Measurements from ENCODE around the gene SETMAR.

The SETMAR gene

DNA sequence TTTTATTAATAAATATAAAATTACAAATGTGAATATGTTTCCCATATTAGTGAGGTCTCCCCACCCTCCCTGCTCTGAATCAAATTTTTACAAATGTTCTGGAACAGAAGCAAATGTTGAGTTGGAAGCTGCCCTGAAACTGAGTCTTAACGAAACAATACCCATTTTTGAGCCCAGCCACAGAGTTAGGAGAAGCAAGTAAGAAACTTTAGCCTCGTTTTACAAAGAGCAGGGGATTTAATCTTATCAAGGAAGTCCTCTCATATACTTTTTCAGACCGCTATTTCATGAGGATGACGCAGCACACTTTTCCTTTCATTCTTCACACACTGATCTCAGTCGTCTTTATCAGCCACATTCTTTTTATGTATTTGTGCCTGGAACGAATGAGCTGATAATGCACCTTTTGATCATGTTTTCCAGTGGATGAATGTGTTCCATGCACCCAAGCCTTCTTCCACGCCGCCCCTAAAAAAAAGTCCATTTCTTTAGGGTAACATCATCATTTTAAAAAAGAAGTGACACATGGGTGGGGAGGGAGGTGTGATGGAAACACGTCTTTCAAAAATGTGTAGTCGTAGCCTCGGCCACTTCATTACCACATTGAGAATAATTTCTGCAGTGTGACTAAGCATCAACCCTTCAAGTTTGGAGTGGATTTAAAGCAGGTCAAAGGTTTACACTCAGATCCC lies 48.1 kb downstream of the SETMAR start:
- DNase-seq (ENCODE audit: low read depth in 2 of 2), result no peak

GRCh38 chr3:4351872-4352271 lies 48.7 kb downstream of the SETMAR start:
- DNase-seq (ENCODE audit: low read depth in 2 of 2), result no peak

DNA sequence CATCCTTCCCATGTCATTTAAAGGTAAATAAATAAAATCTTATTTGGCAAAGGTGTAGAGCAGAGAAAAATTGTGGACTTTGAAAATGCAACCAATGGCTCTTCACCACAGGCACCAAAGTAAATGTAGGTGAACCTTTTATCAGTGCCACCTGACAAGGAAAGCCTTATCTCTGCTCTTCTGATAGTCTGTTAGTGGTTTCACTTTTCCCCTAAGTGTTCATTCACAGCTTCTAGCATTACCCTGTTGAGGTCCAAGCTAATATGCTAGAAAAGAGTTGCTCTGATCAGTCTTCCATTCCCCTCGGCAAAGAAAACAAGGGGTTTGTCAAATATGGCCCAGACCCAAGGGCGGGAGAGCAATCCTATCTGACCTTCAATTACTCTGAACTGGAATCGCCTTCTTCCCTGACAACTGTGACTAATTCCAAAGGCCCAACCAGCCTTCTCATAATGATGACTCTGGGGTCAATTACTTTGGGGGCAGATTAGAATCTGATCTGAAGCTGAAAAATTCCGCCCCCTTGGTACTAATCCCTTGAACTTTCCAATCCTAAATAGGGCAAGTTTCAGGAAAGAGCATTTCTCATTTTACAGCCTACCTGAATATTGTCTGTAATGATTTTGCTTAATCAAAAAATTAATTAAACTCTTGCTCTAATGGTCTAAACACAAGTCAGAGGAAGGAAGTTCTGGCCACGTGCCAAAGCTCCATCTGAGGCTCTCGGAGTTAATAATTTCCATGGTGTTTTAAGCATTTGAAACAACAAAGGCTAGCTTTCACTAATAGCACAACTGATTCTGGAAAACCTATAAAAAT lies 52.4 kb downstream of the SETMAR start:
- no peak for DNase-seq (ENCODE audit: low read depth in 2 of 2)

GRCh38 chr3:4356220-4356540 lies 53.0 kb downstream of the SETMAR start:
- no peak for DNase-seq (ENCODE audit: low read depth in 2 of 2)

GRCh38 chr3:4356546-4357410 lies 53.6 kb downstream of the SETMAR start:
- no peak for DNase-seq (ENCODE audit: low read depth in 2 of 2)

DNA sequence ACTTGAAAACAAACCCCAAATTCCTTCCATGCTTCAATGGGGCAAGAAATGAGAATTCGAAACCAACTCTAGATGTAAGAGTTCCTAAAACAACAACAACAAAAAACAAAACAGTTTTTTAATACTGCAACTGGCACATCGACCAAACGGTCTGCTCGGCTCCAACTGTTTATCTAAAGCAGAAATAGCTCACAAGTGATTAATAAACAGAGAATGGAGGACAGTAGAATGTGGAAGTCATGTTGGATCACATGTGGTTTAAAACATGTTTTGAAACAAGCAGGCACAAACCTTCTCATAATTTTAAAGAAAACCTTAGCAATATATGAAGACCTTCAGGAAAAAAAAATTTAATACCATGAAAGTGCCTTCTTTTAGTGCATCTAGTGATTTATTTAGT lies 55.1 kb downstream of the SETMAR start:
- DNase-seq (ENCODE audit: low read depth in 2 of 2), result no peak

- no peak for DNase-seq (ENCODE audit: low read depth in 2 of 2)
These were observed 56.8 kb downstream of the SETMAR start for GRCh38 chr3:4359805-4360502.

DNA sequence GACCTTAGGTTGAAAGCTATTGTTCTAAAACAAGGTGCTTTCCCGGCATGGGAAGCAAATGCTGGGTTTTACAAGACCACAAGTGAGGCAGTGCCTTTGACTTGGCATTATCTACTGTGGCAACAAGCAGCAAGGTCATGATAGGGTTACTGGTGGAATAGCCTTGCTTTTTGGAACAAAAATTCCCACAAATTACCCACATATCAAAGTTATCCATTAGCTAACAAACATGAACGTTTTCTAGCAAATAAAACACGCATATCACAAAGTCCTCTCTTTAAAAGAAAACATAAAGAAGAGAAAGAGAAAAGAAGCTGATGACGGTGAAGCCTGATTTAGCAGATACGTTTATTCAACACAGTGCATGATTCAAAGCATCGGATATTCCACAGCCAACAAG lies 57.6 kb downstream of the SETMAR start:
- DNase-seq (ENCODE audit: low read depth in 2 of 2), result no peak

DNA sequence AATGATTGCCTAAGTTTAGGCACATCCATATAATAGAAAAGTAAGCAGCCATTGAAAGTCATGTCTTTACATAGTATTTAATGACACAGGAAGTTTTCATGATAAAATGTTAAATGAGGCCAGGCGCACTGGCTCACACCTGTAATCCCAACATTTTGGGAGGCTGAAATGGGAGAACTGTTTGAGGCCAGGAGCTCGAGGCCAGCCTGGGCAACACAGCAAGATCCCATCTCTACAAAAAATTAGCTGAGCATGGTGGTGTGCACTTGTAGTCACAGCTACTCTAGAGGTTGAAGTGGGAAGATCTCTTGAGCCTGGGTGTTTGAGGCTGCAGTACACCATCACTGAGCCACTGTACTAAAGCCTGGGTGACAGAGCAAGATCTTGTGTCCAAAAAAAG lies 59.4 kb downstream of the SETMAR start:
- no peak for DNase-seq (ENCODE audit: low read depth in 2 of 2)

Data from stimulated activated CD8-positive, alpha-beta memory T cell treated with anti-CD3 and anti-CD28 coated beads, Interleukin-2, amount 100 ng/mL, for 1 hour (primary cell).